Mesenchymal stem cell (in vitro differentiated cells and primary cell): Measurements from ENCODE around the gene IFNA2.

ENCODE experiments used
- DNase-seq: peaks from one replicate; pipeline ENCODE4 v3.0.0-alpha.2; 2013
- H2AFZ ChIP-seq: one replicate; pipeline ENCODE4 v1.6.1; 2013; ENCODE audit warnings: low read depth, mild to moderate bottlenecking, control low read depth, inconsistent platforms, low read length, moderate library complexity
- H2AK5ac ChIP-seq: 2 replicates; pipeline ENCODE4 v1.6.1; 2013; ENCODE audit warnings: low read length, moderate library complexity, mild to moderate bottlenecking, inconsistent platforms; ENCODE audit not compliant: severe bottlenecking
- H2BK120ac ChIP-seq: one replicate; pipeline ENCODE4 v1.6.1; 2013; ENCODE audit warnings: low read depth, mild to moderate bottlenecking, inconsistent platforms, low read length, moderate library complexity
- H2BK12ac ChIP-seq, 2 experiments: one replicate each; pipeline ENCODE4 v1.6.1; 2013; ENCODE audit warnings: inconsistent platforms in 2 of 2, low read length in 2 of 2, mild to moderate bottlenecking in 2 of 2, moderate library complexity in 2 of 2, control low read depth in 1 of 2
- H2BK15ac ChIP-seq: one replicate; pipeline ENCODE4 v1.6.1; 2013; ENCODE audit warnings: mild to moderate bottlenecking, low read depth, inconsistent platforms; ENCODE audit not compliant: poor library complexity, severe bottlenecking
- H2BK5ac ChIP-seq: 2 replicates; pipeline ENCODE4 v1.6.1; 2013; ENCODE audit warnings: low read depth, mild to moderate bottlenecking, low read length, control low read depth, inconsistent platforms; ENCODE audit not compliant: poor library complexity, severe bottlenecking
- H3K14ac ChIP-seq, 2 experiments: one replicate each; pipeline ENCODE4 v1.6.1; 2013; ENCODE audit warnings: inconsistent platforms in 2 of 2, low read length in 2 of 2, control low read depth in 1 of 2, mild to moderate bottlenecking in 1 of 2, moderate library complexity in 1 of 2
- H3K18ac ChIP-seq, 2 experiments: one replicate each; pipeline ENCODE4 v1.6.1; 2013; ENCODE audit warnings: inconsistent platforms in 2 of 2, low read length in 2 of 2, control low read depth in 1 of 2, low read depth in 1 of 2, mild to moderate bottlenecking in 1 of 2
- H3K23ac ChIP-seq, 2 experiments: one replicate each; pipeline ENCODE4 v1.6.1; 2013; ENCODE audit warnings: inconsistent platforms in 2 of 2, low read length in 2 of 2, mild to moderate bottlenecking in 2 of 2, moderate library complexity in 2 of 2, control low read depth in 1 of 2
- H3K27ac ChIP-seq: 2 replicates; pipeline ENCODE4 v1.5.1; 2013; ENCODE audit warnings: mild to moderate bottlenecking, moderate library complexity, low read length, control low read depth, inconsistent platforms; ENCODE audit not compliant: poor library complexity, severe bottlenecking
- H3K27me3 ChIP-seq, 2 experiments: 2 replicates each; pipeline versions ENCODE4 v1.6.1 to v1.7.0; 2013; ENCODE audit warnings: low read length in 2 of 2, mild to moderate bottlenecking in 2 of 2, moderate library complexity in 2 of 2, control low read depth in 1 of 2, inconsistent platforms in 1 of 2; ENCODE audit not compliant: control insufficient read depth in 1 of 2, insufficient read depth in 1 of 2
- H3K36me3 ChIP-seq, 2 experiments: 2 replicates each; pipeline versions ENCODE4 v1.6.1 to v1.7.0; 2013; ENCODE audit warnings: low read length in 2 of 2, control low read depth in 1 of 2, inconsistent platforms in 1 of 2, low read depth in 1 of 2, mild to moderate bottlenecking in 1 of 2; ENCODE audit not compliant: insufficient read depth in 2 of 2, control insufficient read depth in 1 of 2
- H3K4ac ChIP-seq, 2 experiments: one replicate each; pipeline ENCODE4 v1.6.1; 2013; ENCODE audit warnings: inconsistent platforms in 2 of 2, low read length in 2 of 2, mild to moderate bottlenecking in 2 of 2, moderate library complexity in 2 of 2, control low read depth in 1 of 2, low read depth in 1 of 2
- H3K4me1 ChIP-seq: 2 replicates; pipeline ENCODE4 v1.6.1; 2013; ENCODE audit warnings: low read depth, low read length, control low read depth; ENCODE audit not compliant: control insufficient read depth, insufficient read depth
- H3K4me2 ChIP-seq: 2 replicates; pipeline ENCODE4 v1.6.1; 2013; ENCODE audit warnings: low read length, mild to moderate bottlenecking, inconsistent platforms; ENCODE audit not compliant: poor library complexity, severe bottlenecking
- H3K4me3 ChIP-seq, 2 experiments: 2 replicates each; pipeline versions ENCODE4 v1.5.1 to v1.7.0; 2013; ENCODE audit warnings: low read length in 2 of 2, mild to moderate bottlenecking in 2 of 2, control low read depth in 1 of 2, low read depth in 1 of 2; ENCODE audit not compliant: insufficient read depth in 1 of 2
- H3K79me1 ChIP-seq: replicated peaks from 2 replicates; pipeline ENCODE4 v1.6.1; 2013; ENCODE audit warnings: mild to moderate bottlenecking, control low read depth, low read length, inconsistent platforms; ENCODE audit not compliant: poor library complexity, severe bottlenecking
- H3K9ac ChIP-seq: 2 replicates; pipeline ENCODE4 v1.7.0; 2013; ENCODE audit warnings: mild to moderate bottlenecking, low read length, moderate library complexity
- H3K9me3 ChIP-seq: 2 replicates; pipeline ENCODE4 v1.7.0; 2013; ENCODE audit warnings: mild to moderate bottlenecking, low read length; ENCODE audit not compliant: control insufficient read depth
- H4K8ac ChIP-seq: one replicate; pipeline ENCODE4 v1.6.1; 2013; ENCODE audit warnings: inconsistent platforms, mild to moderate bottlenecking, low read length, moderate library complexity
- H4K91ac ChIP-seq: one replicate; pipeline ENCODE4 v1.6.1; 2013; ENCODE audit warnings: mild to moderate bottlenecking, low read length, inconsistent platforms
- WGBS: methylation state at CpG from one replicate; pipeline ENCODE4 v1.1.7; 2013; ENCODE audit warnings: mixed read lengths; 5-methylcytosine and 5-hydroxymethylcytosine counted together

Gene IFNA2

DNA sequence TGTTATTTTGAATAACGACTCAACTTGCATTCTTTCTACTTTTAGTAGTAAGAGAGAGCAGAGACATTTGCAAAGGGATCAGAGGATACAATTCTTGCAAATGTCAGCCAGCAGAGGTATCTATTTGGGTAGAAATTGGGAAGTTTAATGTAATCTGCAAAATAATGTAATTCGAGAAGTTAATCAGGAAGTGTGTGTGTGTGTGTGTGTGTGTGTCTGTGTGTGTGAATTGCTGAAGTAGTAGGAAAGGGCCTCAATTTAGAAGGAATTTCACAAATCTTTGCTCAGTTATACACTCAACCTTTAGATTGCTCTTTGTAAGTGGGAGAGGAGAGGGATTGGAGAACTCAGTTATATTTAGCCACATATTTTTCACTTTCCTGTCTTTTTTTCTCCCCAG lies 44.0 kb upstream of the IFNA2 start:
- Histone ChIP-seq H3K27me3 (peaks cover 4 to 10% of the 10 kb centered on the region in 2 experiments), H2BK120ac (no peak overlapping the region), H2BK12ac (no peak overlapping the region), H4K8ac (no peak overlapping the region), H3K14ac (no peak overlapping the region), H3K9ac (no peak overlapping the region), H3K27ac (no peak overlapping the region), H3K9me3 (no peaks in the 10 kb centered on the region), H3K4me3 (no peak overlapping the region), H3K36me3 (no peaks in the 10 kb centered on the region), H2AFZ (no peak overlapping the region), H3K23ac (no peak overlapping the region), H3K18ac (no peak overlapping the region), H3K4ac (no peak overlapping the region), H2AK5ac (no peak overlapping the region), H3K79me1 (no peaks in the 10 kb centered on the region), H3K4me1 (no peaks in the 10 kb centered on the region), H3K4me2 (no peak overlapping the region), H2BK15ac (no peak overlapping the region), H4K91ac (no peak overlapping the region), H2BK5ac (no peak overlapping the region)
- 91% methylated on average over 2 of the region's 2 CpGs for WGBS
- no peak for DNase-seq

DNA sequence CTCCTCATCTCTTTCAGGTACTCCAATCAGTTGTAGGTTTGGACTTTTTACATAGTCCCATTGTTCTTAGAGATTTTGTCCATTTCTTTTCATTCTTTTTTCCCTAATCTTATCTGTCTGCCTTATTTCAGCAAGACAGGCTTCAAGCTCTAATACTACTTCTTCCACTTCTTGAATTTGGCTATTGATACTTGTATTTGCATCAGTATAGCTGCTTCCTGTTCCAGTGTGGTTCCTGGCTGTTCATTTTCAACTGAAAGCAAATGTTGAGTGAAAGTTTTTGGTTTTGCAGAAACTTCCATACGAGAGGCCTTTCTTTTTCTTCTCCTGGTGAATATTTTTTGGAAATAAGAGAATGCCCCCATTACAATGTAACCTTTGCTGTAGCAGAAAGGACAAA lies 43.0 kb upstream of the IFNA2 start:
- no peak overlapping the region for H2BK5ac ChIP-seq

DNA sequence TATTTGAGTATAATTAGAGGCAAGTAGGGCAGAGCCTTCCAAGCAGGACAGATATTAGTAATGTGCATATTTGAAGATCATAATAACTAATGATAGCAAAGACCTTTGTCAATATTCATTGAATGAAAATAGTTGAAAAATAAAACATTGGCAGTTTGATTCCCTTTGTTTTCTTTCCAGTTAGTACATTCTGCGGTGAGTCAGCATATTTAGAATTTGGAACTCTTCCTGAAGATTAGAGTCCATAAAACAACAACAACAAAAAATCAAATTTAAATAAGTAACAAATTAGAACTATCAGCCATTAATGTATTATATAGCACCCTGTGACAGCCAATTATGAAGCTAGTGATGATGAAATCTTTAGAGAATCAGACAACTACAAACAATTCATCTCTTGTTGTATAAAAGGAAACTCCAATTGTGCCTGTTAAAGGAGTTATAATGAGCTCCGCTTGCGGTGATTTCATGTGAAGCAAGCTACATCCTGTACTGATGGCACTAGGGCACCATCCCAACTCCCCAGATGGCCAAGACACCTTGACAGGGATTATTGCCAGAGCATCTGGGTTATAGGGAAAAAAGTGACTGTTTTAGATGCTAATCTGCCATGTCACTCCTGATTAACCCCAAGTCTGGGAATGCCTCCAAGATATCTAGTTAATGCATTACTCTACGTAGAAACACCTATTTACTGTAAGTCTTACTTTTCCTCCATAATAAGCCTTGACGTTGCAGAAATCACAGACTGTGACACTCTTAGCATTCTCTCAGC lies 30.5 kb upstream of the IFNA2 start:
- no peak overlapping the region for H2BK5ac ChIP-seq
- H3K18ac ChIP-seq: no peak overlapping the region
- H2BK15ac ChIP-seq: no peak overlapping the region
- H3K36me3 ChIP-seq: no peaks in the 10 kb centered on the region
- H3K27ac ChIP-seq: no peak overlapping the region
- H4K8ac ChIP-seq: no peak overlapping the region
- peaks cover 4% of the 10 kb centered on the region for H3K4me1 ChIP-seq
- no peak overlapping the region for H3K4ac ChIP-seq
- H2BK120ac ChIP-seq: no peak overlapping the region
- no peaks in the 10 kb centered on the region for H3K9me3 ChIP-seq
- H3K14ac ChIP-seq: no peak overlapping the region
- H3K9ac ChIP-seq: no peak overlapping the region
- no peak overlapping the region for H2BK12ac ChIP-seq
- no peak overlapping the region for H3K4me3 ChIP-seq
- DNase-seq: no peak
- H4K91ac ChIP-seq: no peak overlapping the region
- no peaks in the 10 kb centered on the region for H3K79me1 ChIP-seq
- H2AFZ ChIP-seq: no peak overlapping the region
- H3K27me3 ChIP-seq: no peaks in the 10 kb centered on the region
- no peak overlapping the region for H3K4me2 ChIP-seq
- no peak overlapping the region for H2AK5ac ChIP-seq
- 92% methylated on average over 4 of the region's 5 CpGs for WGBS
- no peak overlapping the region for H3K23ac ChIP-seq

More for the DNA sequence above, 43.0 kb upstream of the IFNA2 start:
- Histone ChIP-seq H2AK5ac (no peak overlapping the region), H3K4ac (no peak overlapping the region), H3K79me1 (no peaks in the 10 kb centered on the region), H3K27ac (no peak overlapping the region), H2BK12ac (no peak overlapping the region), H3K27me3 (peaks cover 4 to 6% of the 10 kb centered on the region in 2 experiments), H3K36me3 (no peaks in the 10 kb centered on the region), H3K18ac (no peak overlapping the region), H2BK120ac (no peak overlapping the region), H2AFZ (no peak overlapping the region), H3K4me2 (no peak overlapping the region), H3K23ac (no peak overlapping the region), H4K91ac (no peak overlapping the region), H3K14ac (no peak overlapping the region), H3K4me3 (no peak overlapping the region), H2BK15ac (no peak overlapping the region), H3K4me1 (no peaks in the 10 kb centered on the region), H3K9ac (no peak overlapping the region), H3K9me3 (no peaks in the 10 kb centered on the region), H4K8ac (no peak overlapping the region)
- no CpG with 5 or more reads among the region's 1 CpG for WGBS
- no peak for DNase-seq

DNA sequence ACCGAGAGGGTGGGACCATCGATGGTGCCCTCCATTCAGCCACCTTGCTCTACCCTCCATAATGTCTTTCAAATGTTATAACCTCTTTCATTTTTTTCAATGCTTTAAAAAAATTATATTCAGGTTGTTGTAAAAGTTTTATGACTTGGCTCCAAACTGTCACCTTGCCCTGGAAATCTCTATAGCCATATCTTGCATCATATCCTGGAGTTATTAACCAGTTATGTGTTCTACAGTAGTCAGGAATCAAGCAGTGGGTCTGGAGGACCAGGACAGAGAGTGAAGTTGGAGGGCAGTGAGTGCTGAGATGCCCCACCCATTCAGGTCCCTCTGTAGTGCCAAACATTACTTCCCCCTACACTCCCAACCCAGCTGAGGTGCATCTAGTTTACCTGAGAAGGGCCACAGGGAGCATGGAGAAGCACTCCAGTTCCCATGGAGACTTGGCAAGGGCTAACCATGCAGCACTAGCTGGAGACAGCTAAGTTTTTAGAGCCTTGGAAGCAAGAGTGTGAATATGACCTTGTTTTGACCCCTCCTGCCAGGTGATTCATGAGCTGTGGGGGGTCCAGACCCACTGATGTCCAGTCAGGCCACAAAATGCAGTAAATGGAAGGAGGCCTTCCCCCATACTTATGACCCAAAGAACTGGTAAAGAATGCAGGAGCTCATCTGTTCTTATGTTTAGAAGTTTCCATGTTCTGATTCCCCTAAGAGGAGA lies 29.2 kb upstream of the IFNA2 start:
- Histone ChIP-seq H3K4me1 (peaks cover 2% of the 10 kb centered on the region), H3K9me3 (no peaks in the 10 kb centered on the region), H3K4me2 (no peak overlapping the region), H3K14ac (no peak overlapping the region), H4K91ac (no peak overlapping the region), H3K4ac (no peak overlapping the region), H3K18ac (no peak overlapping the region), H4K8ac (no peak overlapping the region), H2AK5ac (no peak overlapping the region), H2BK15ac (no peak overlapping the region), H3K27ac (no peak overlapping the region), H2BK5ac (no peak overlapping the region), H2BK12ac (no peak overlapping the region), H3K4me3 (no peak overlapping the region), H2AFZ (no peak overlapping the region), H3K79me1 (no peaks in the 10 kb centered on the region), H3K27me3 (no peaks in the 10 kb centered on the region), H3K23ac (no peak overlapping the region), H2BK120ac (no peak overlapping the region), H3K9ac (no peak overlapping the region), H3K36me3 (no peaks in the 10 kb centered on the region)
- WGBS: 93% methylated on average over 2 of the region's 2 CpGs
- DNase-seq: no peak
